GM23338 (cell line): ENCODE results near the gene TMEM9.

Source experiments
- CREB1 ChIP-seq: fragments of 250-450 bp; sonication (Bioruptor Pico); IDR thresholded peaks from 2 replicates; pipeline ENCODE4 v1.5.0; 2020; ENCODE audit warnings: low read depth, mild to moderate bottlenecking, moderate library complexity
- CTCF ChIP-seq, 2 experiments: fragments of 200-600 bp in 1 of 2; sonication (generic) in 1 of 2; conservative IDR thresholded peaks; 2 replicates each; pipeline versions ENCODE4 v1.5.1 to v1.6.1; 2016 to 2017; ENCODE audit warnings: antibody characterized with exemption in 2 of 2, low read depth in 2 of 2, mild to moderate bottlenecking in 2 of 2, moderate library complexity in 1 of 2
- ETS1 ChIP-seq: IDR thresholded peaks from 2 replicates; pipeline ENCODE4 v1.6.1; 2016; ENCODE audit warnings: antibody characterized with exemption
- EZH2phosphoT487 ChIP-seq: fragments of 200-600 bp; sonication (generic); IDR thresholded peaks from one replicate; pipeline ENCODE4 v1.8.1; 2018; ENCODE audit warnings: antibody characterized with exemption; ENCODE audit not compliant: unreplicated experiment
- JUNB ChIP-seq: IDR thresholded peaks from one replicate; pipeline ENCODE4 v1.6.1; 2016; ENCODE audit warnings: antibody characterized with exemption; ENCODE audit not compliant: unreplicated experiment
- POLR2AphosphoS5 ChIP-seq: IDR thresholded peaks from 2 replicates; pipeline ENCODE4 v1.6.1; 2016; ENCODE audit warnings: antibody characterized with exemption, low read depth
- REST ChIP-seq: IDR thresholded peaks from one replicate; pipeline ENCODE4 v1.6.1; 2018; ENCODE audit warnings: antibody characterized with exemption; ENCODE audit not compliant: unreplicated experiment
- ZNF114 ChIP-seq: fragments of 250-450 bp; sonication (Bioruptor Pico); IDR thresholded peaks from 2 replicates; pipeline ENCODE4 v1.5.0; 2020; ENCODE audit warnings: mild to moderate bottlenecking, moderate library complexity

GRCh38 chr1:201140235-201140940 lies 13.9 kb downstream of the TMEM9 start:
- TF ChIP-seq POLR2AphosphoS5 = no peak
- no peak for TF ChIP-seq CTCF (conservative IDR thresholded peaks at IDR 0.05; ENCODE audit: low read depth in 2 of 2)
- TF ChIP-seq REST = no peak
- TF ChIP-seq JUNB = no peak
- no peak for TF ChIP-seq ETS1
- no peak for TF ChIP-seq CREB1
- no peak for TF ChIP-seq ZNF114 (CRISPR knock-in tag)
- no peak for TF ChIP-seq EZH2phosphoT487
